GM06990 (cell line): Measurements from ENCODE around the gene PRODH2.

ENCODE experiments used
- DNase-seq: peaks from one replicate; pipeline ENCODE4 v3.0.0-alpha.2; 2011; ENCODE audit not compliant: insufficient read length; ENCODE audit errors: extremely low read depth
- H3K27me3 ChIP-seq: replicated peaks from 2 replicates; pipeline ENCODE4 v1.6.0; 2011; ENCODE audit warnings: low read length; ENCODE audit not compliant: control insufficient read depth, insufficient read depth
- H3K36me3 ChIP-seq: 2 replicates; pipeline ENCODE4 v1.5.1; 2011; ENCODE audit warnings: low read length; ENCODE audit not compliant: control insufficient read depth, insufficient read depth
- H3K4me3 ChIP-seq: replicated peaks from 2 replicates; pipeline ENCODE4 v1.5.1; 2011; ENCODE audit warnings: low read depth, mild to moderate bottlenecking, control low read depth, low read length
- TF ChIP-seq, protein P1 (sequence below): IDR thresholded peaks from 2 replicates; pipeline ENCODE4 v1.5.1; 2011; ENCODE audit warnings: low read length, control low read depth, mild to moderate bottlenecking, inconsistent platforms; ENCODE audit not compliant: insufficient read depth, poor library complexity, severe bottlenecking

PRODH2 gene

DNA sequence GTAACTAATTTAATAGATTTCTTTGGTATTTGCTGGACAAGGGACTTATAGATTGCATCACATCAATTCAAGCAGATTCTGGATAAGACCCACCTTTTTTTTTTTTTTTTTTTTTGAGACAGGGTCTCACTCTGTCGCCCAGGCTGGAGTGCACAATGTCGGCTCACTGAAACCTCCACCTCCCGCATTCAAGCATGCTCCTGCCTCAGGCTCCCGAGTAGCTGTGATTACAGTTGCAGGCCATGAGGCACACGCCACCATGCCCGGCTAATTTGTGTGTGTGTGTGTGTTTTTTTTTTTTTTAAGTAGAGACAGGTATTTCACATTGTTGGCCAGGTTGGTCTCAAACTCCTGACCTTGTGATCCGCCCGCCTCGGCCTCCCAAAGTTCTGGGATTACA lies 4.2 kb upstream of the PRODH2 start:
- TF ChIP-seq, protein P1, sequence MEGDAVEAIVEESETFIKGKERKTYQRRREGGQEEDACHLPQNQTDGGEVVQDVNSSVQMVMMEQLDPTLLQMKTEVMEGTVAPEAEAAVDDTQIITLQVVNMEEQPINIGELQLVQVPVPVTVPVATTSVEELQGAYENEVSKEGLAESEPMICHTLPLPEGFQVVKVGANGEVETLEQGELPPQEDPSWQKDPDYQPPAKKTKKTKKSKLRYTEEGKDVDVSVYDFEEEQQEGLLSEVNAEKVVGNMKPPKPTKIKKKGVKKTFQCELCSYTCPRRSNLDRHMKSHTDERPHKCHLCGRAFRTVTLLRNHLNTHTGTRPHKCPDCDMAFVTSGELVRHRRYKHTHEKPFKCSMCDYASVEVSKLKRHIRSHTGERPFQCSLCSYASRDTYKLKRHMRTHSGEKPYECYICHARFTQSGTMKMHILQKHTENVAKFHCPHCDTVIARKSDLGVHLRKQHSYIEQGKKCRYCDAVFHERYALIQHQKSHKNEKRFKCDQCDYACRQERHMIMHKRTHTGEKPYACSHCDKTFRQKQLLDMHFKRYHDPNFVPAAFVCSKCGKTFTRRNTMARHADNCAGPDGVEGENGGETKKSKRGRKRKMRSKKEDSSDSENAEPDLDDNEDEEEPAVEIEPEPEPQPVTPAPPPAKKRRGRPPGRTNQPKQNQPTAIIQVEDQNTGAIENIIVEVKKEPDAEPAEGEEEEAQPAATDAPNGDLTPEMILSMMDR, result no peak
- Histone ChIP-seq H3K4me3 (no peak overlapping the region), H3K27me3 (no peaks in the 10 kb centered on the region; the same call in 1 of the 2 replicates)

DNA sequence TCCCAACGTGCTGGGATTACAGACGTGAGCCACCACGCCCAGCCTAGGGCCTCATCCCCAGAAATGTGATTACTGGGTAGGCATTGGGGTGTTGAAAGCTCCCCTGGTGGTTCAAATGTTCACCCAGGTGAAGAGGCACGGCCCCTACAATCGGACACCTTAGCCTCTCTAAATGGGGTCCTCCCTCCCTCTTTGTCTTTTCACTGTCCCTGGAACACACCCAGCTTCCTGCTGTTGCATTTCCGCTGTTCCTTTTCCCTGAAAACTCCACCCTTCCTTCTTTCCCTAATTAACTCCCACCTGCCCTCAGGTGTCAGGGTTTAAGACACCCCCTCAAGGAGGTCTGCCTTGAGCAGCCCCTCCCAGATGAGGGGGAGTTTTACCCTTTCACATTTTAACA lies 3.6 kb upstream of the PRODH2 start:
- no peak for DNase-seq
- Histone ChIP-seq H3K4me3 (no peak overlapping the region), H3K36me3 (no peaks in the 10 kb centered on the region), H3K27me3 (no peaks in the 10 kb centered on the region; the same call in 1 of the 2 replicates)
- TF ChIP-seq, protein P1, result no peak

More for the DNA sequence above, 4.2 kb upstream of the PRODH2 start:
- no peaks in the 10 kb centered on the region for H3K36me3 ChIP-seq
- no peak for DNase-seq

DNA sequence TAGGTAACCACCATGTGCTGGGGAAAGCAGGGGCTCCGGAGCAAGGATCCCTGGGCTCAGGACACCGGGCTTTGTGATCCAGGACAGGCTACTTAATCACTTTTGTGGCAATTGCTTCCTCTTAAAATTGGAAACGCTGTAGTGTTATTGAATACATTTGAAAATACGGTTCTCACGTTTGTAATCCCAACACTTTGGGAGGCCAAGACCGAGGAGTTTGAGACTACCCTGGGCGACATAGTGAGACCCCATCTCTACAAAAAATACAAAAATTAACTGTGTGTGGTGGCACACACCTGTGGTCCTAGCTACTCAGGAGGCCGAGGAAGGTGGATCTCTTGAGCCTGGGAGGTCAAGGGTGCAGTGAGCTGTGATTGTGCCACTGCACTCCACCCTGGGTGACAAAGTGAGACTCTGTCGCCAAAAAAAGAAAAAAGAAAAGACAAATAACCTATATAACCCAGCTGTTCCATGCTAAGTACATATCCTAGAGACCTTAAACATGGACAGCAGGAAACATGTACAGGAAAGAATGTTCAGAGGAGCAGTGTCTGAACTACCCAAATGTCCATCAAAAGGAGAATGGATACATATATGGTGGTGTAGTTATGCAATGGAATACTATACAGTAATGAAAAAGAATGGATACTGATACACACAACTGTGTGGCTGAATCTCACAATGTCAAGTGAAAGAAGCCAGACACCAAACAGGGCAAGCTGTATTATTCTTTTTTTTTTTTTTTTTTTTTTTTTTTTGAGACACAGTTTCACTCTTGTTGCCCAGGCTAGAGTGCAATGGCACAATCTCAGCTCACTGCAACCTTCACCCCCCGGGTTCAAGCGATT lies 622 bp upstream of the PRODH2 start:
- TF ChIP-seq, protein P1, result no peak
- Histone ChIP-seq H3K27me3 (no peaks in the 10 kb centered on the region), H3K36me3 (no peaks in the 10 kb centered on the region), H3K4me3 (no peak overlapping the region)
- DNase-seq, result no peak

DNA sequence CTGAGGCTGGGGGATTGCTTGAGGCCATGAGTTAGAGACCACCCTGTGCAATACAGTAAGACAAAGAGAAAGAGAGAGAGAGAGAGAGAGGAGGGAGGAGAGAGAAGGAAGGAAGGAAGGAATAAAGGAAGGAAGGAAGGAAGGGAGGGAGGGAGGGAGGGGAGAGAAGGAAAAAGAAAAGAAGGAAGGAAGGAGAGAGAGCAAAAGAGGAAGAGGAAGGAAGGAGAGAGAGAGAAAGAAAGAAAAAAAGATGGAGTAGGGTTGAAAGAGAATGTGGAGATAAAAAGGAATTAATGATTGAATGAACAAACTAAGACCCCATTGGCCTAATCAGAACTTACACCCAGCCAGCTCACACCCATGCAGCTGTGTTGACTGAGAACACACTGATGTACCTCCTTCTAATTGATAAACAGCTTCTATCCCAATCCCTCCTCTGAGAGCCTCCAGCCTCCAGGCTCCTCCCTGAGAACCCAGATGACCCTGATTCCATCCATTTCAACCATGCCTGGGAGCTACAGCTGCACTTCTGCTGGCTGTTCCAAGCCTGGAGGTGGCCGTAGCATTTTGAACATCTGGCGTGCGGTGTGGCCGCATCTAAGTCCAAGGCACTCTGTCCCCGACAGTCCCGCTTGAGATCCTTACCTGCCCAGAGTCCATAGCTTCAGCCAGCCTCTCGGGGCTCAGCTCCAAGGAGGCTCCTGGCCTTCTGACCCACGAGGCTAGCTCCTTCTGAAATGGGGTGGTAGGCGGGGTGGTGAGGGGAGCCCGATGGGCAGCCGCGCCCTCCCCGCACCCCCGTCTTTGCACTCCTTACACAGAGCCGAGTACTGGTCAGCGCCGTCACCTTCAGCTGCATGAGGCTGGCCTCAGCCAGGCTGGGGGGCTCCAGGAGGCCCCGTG lies 1.1 kb downstream of the PRODH2 start:
- H3K27me3 ChIP-seq, result no peaks in the 10 kb centered on the region; the same call in 1 of the 2 replicates
- H3K36me3 ChIP-seq, result no peaks in the 10 kb centered on the region
- TF ChIP-seq, protein P1, result no peak
- no peak overlapping the region for H3K4me3 ChIP-seq
- DNase-seq, result no peak

DNA sequence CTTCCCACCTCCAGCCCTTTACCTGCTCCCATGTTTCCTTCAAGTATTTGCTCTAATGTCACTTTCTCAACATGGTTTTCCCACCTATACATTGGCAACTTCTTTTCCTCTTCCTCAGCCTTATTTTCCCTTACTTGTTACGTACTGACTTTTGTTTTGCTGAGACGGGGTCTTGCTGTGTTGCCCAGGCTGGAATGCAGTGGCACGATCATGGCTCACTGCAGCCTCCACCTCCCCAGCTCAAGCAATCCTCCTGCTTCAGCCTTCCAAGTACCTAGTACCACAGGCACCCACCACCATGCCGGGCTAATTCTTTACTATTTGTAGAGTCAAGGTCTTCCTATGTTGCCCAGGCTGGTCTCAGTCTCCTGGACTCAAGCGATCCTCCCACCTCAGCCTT lies 5.0 kb downstream of the PRODH2 start:
- TF ChIP-seq, protein P1, result no peak
- Histone ChIP-seq H3K27me3 (no peaks in the 10 kb centered on the region; the same call in 1 of the 2 replicates), H3K36me3 (no peaks in the 10 kb centered on the region), H3K4me3 (no peak overlapping the region)
- DNase-seq, result no peak
